RCC 7860 (cell line): ENCODE measurements around the gene TRAF5.

Experiments used
- DNase-seq: peaks from one replicate; pipeline ENCODE4 v3.0.0-alpha.2; 2015; ENCODE audit warnings: low spot score
- FAIRE-seq: peaks from 2 replicates; lab custom pipeline; 2012; peaks lifted over from hg19 to GRCh38; lab: Jason Lieb, UNC

Gene TRAF5

DNA sequence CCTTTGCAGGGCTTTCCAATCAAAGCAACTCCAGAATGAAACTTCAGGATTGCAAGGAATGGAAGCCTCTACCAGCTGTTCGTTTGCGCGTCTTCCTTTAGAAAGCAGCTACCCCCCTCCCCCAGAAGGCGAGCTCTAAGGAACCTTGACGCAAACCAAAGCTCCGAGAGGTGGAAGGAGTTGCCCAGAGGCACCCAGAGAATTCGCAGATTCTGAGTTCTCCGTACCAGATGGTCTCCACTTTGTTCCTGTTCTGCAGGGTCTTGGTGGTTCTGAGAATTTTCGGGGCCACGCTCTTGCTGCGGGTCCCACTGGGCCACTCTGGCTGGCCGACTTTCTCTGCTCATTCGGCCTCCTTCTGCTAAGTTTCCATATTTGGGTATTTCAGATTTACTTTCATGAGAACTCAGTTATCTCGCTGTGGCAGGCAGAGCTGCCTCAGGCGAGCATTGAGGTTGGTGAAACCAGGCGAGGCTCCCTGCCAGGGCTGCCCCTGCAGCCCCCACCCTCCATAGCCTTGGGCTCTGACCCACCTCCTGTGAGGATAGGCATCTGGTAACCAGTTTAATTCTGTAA is 801 bp downstream of the TRAF5 start:
- FAIRE-seq = no peak
- no peak for DNase-seq

- FAIRE-seq = no peak
- DNase-seq = no peak
These were observed 1.6 kb downstream of the TRAF5 start for GRCh38 chr1:211328084-211328694.

DNA sequence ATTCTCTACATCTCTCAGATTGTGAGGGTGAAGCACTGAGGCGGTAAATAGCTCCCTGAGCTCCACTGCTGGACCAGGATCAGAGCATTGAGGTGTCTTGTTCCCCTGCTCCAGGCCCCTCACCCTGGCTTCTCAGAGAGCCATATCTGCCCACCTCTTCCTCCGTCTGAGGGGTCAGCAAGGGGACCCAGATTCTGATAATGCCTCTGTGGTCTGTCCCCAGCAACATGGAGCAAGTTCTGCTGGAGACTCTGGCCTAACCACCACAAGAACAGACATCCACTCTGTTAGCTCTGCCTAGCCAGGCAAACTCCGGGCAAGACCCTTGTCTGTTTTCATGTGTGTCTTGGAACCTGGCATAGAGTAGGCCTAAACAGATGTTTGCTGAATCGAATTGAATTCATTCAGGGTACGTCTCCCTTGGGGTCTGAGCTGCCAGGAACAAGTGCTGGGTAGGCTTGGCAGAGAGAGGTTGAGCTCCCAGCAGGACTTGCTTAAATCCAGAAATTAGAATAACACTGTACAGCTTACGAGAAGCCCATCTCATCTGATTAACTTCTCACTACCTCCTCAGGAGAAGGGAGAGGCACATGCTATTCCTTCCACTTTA is 2.3 kb downstream of the TRAF5 start:
- FAIRE-seq = no peak
- DNase-seq = no peak

- FAIRE-seq (no peak), DNase-seq (no peak)
These were observed 3.1 kb downstream of the TRAF5 start for GRCh38 chr1:211329764-211330201.

- FAIRE-seq = no peak
- no peak for DNase-seq
These were observed 3.8 kb downstream of the TRAF5 start for GRCh38 chr1:211330282-211330936.

- no peak for DNase-seq
- no peak for FAIRE-seq
These were observed 4.5 kb downstream of the TRAF5 start for GRCh38 chr1:211331011-211331709.

DNA sequence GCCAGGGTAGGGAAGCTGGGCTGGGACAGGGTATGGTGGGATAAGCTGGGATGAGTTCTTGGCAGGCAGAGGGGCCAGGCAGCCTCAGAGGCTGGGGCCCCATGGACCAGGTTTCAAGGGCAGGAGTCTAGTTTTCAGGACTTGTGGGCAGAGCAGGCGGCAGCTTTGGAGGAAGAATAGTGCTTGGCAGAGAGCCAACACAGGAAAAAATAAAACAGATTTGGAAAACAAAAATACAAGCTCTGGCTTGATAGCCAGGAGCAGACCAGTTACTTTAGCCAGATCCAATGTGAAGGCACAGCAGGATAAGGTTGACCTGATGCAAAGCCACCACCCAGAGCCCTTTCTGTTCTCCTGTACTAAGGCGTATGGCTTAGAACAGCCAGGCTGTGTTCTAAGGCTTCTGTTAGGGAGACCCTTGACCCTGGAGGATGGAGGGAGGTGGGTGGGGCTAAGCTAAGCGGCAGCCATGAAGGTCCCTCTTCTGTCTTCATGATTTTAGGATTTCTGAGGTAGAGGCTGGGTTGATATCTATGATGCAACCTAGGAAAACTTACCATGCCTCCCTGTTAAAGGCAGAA is 5.5 kb downstream of the TRAF5 start:
- no peak for FAIRE-seq
- DNase-seq = no peak

DNA sequence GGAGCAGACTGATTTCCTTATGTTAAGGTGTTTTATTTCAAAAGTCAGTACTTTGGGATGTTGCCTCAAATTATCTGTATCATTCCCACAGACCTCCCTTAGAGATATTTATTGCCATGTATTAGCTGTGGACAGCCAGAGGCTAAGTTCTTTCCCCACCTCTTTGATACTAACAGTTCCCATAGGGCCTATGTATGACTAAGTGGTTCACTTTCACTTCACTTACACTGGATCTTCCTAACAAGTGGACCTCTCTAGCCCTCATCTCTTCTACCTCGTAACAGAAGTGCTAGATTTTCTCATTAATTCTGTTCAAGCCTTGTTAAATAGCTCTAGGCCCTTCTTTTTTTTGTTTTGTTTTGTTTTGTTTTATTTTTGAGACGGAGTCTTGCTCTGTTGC is 6.2 kb downstream of the TRAF5 start:
- FAIRE-seq = no peak

GRCh38 chr1:211333906-211334305 is 7.3 kb downstream of the TRAF5 start:
- no peak for FAIRE-seq
- DNase-seq = no peak

More for the DNA sequence above, 6.2 kb downstream of the TRAF5 start:
- no peak for DNase-seq

- FAIRE-seq = no peak
- peak; percentile 23 for DNase-seq
These were observed 8.4 kb downstream of the TRAF5 start for GRCh38 chr1:211334986-211335385.

DNA sequence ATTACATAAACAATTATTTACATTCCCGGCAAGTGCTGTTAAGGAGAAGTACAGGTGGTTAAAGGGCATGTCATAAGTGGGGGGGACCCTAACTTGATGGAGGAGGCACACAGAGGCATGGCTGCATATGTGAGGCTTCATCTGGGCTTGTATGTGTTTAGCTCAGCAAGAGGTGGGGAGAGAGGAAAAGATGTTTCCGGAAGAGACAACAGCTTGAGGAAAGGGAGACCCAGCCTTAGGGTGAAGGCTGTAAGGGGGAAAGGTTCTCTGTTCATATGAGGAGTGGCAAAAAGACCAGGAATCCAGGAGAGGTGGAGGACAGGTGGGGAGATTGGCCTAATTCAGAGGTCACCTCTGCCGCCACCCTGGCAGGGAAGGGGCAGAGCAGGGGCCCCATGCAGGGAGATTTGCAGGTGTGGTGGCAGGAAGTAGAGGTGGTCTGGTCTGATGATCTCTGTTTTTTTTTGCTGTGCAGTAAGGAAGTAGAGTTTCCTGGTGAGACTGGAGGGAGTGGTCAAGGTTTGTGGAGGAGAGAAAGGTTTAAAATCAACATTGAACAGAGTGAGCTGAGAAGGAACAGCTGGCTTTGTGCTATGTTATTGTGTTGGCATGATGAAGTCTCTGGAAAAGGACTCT is 9.0 kb downstream of the TRAF5 start:
- DNase-seq (no peak), FAIRE-seq (no peak)

- DNase-seq (no peak), FAIRE-seq (no peak)
These were observed 9.5 kb downstream of the TRAF5 start for GRCh38 chr1:211336161-211336560.

DNA sequence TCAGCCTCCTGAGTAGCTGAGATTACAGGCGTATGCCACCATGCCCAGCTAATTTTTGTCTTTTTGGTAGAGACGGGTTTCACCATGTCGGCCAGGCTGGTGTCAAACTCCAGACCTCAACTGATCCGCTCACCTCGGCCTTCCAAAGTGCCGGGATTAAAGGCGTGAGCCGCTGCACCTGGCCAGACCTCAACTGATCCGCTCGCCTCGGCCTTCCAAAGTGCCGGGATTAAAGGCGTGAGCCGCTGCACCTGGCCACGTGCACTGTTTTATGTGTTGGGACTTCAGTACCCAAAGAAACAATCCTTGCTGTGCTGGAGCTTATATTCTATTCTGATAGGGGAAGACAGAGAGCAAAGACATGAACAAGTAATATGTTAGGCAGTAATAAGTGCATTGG is 10.1 kb downstream of the TRAF5 start:
- DNase-seq (no peak), FAIRE-seq (no peak)

- no peak for FAIRE-seq
- no peak for DNase-seq
These were observed 11.0 kb downstream of the TRAF5 start for GRCh38 chr1:211337430-211338223.

DNA sequence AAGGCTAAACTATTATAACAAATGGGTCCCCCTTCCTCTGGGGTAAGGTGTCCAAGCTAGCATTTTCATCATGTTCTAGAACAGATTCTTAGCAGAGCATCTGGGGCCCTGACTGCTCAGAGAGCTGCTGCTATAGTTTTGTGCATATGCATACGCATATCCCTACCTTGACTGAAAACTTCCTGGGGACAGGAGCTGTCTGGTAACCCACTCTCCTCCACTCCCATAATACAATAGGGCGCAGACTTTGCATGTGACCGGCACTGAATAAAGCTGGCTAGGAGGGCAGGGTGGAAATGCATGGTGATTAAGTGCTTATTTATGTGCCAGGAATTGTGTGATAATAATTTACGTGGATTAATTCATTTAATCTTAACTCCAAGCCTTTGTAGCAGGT is 11.6 kb downstream of the TRAF5 start:
- DNase-seq (no peak), FAIRE-seq (no peak)

DNA sequence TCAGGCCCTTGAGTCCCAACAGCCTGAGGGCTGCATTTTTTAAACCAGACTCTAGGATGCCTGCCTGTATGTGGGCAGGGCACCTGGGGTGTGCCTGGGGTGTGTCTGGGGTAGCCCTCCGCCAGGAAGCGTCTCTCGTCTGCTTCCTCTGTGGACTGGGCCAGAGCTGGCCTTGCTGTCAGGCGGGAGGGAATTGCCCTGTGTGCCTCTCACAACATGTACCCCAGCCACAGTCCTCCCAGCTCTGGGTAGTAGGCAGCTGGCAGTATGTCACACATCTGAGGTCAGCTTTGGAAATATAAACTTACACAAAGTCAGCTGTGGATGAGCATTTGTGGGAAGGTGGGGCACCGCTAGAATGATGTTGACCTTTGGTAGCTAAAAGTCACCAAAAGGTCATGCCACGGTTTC is 13.0 kb downstream of the TRAF5 start:
- FAIRE-seq (no peak), DNase-seq (no peak)

- no peak for FAIRE-seq
- no peak for DNase-seq
These were observed 14.2 kb downstream of the TRAF5 start for GRCh38 chr1:211340622-211341507.

DNA sequence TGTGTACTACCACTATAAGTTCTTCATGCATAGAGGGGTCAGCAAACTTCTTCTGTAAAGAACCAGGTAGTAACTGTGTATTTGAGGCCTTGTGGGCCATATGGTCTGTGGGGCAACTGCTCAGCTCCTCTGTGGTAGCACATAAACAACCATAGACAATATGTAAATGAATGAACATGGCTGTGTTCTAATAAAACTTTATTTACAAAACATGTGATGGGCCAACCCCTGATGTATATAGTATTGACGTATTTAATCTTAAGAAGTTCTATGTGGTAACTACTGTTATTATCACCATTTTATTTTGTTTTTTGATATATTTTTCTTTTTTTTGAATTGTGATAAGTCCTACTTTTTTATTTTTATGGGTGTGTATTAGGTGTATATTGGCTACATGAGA is 15.4 kb downstream of the TRAF5 start:
- DNase-seq = no peak
- FAIRE-seq = no peak

DNA sequence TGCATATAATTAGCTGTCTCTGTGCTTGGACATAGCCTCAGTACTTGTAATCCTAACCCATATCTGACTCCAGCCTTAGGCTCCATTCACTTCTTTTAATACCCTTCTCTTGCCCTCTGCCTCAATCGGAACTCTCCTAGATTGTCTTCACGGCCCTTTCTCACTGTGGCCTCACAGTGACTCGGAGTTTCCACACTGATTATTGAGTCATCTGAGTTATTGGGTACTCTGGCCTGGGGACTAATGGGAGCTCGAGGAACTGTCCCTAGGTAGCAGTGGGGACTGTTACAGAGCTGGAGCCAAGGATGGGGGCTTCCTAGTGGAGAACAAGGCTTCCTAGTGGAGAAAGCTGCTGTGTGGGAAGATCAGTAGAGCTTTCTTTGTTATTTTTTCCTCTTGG is 17.0 kb downstream of the TRAF5 start:
- DNase-seq = no peak
- FAIRE-seq = no peak
